PC-9 (cell line): ENCODE measurements around the gene TMEFF2. TPM values are rescaled to one million over a fixed set of nuclear protein-coding genes. Genes with fewer than 3 reads are reported as not detected.

ENCODE experiments used
- BruUV-seq: library from RNA; stranded (reverse); fragments of 400-500 nt; replicated peaks from 2 replicates; lab custom pipeline; 2021; lab: Mats Ljungman, UMichigan
- CTCF ChIA-PET: fragments of 300-600 bp; sonication (Branson Sonifier 250); formaldehyde crosslinking; loops from one replicate; lab custom pipeline; 2022; ENCODE audit warnings: antibody characterized with exemption; lab: Charles Lee
- POLR2A ChIA-PET: fragments of 300-600 bp; sonication (Branson Sonifier 250); formaldehyde crosslinking; loops from one replicate; lab custom pipeline; 2022; ENCODE audit warnings: antibody characterized with exemption; ENCODE audit not compliant: unreplicated experiment; lab: Charles Lee
- DNase-seq, 2 experiments: peaks; one replicate each; pipeline versions ENCODE4 v3.0.0 to v3.0.0-alpha.2; 2015 to 2022; ENCODE audit warnings: mixed read lengths in 1 of 2
- H2AFZ ChIP-seq: fragments of 200-600 bp; sonication (generic); 2 replicates; pipeline ENCODE4 v1.8.1; 2017; ENCODE audit warnings: antibody characterized with exemption
- H3F3A ChIP-seq: fragments of 200-600 bp; sonication (generic); 2 replicates; pipeline ENCODE4 v1.8.1; 2017; ENCODE audit warnings: antibody characterized with exemption, mild to moderate bottlenecking, low read depth; ENCODE audit not compliant: insufficient read depth
- H3K27ac ChIP-seq: fragments of 200-600 bp; sonication (generic); 2 replicates; pipeline ENCODE4 v1.6.1; 2016; ENCODE audit warnings: mixed run types
- H3K27me3 ChIP-seq: fragments of 200-600 bp; sonication (generic); 2 replicates; pipeline ENCODE4 v1.6.1; 2016; ENCODE audit warnings: low read depth, mixed run types; ENCODE audit not compliant: insufficient read depth
- H3K36me3 ChIP-seq: fragments of 200-600 bp; sonication (generic); 2 replicates; pipeline ENCODE4 v1.6.1; 2016; ENCODE audit warnings: low read depth, mixed run types
- H3K4me1 ChIP-seq: fragments of 200-600 bp; sonication (generic); replicated peaks from 2 replicates; pipeline ENCODE4 v1.6.1; 2016; ENCODE audit warnings: mixed run types; ENCODE audit not compliant: insufficient read depth
- H3K4me2 ChIP-seq: fragments of 200-600 bp; sonication (generic); 2 replicates; pipeline ENCODE4 v1.6.1; 2017; ENCODE audit warnings: mixed run types
- H3K4me3 ChIP-seq: fragments of 200-600 bp; sonication (generic); 2 replicates; pipeline ENCODE4 v1.6.1; 2016; ENCODE audit warnings: mixed run types
- H3K79me2 ChIP-seq: fragments of 200-600 bp; sonication (generic); 2 replicates; pipeline ENCODE4 v1.6.1; 2017; ENCODE audit warnings: low read depth, mixed run types
- H3K9me2 ChIP-seq: fragments of 200-600 bp; sonication (generic); 2 replicates; pipeline ENCODE4 v1.8.1; 2017; ENCODE audit warnings: mild to moderate bottlenecking; ENCODE audit not compliant: insufficient read depth
- H3K9me3 ChIP-seq: fragments of 200-600 bp; sonication (generic); 2 replicates; pipeline ENCODE4 v1.8.1; 2016; ENCODE audit warnings: low read depth; ENCODE audit not compliant: insufficient read depth
- H4K20me1 ChIP-seq: fragments of 200-600 bp; sonication (generic); 2 replicates; pipeline ENCODE4 v1.8.1; 2017; ENCODE audit not compliant: insufficient read depth
- EZH2 ChIP-seq: fragments of 200-600 bp; sonication (generic); IDR thresholded peaks from 2 replicates; pipeline ENCODE4 v1.8.0; 2017; ENCODE audit warnings: antibody characterized with exemption, low read depth
- intact Hi-C: fragments of 100-400 bp; cut with micrococcal nuclease; formaldehyde crosslinking; loops from one replicate; pipeline ENCODE4 v1.10.0; 2022; ENCODE audit not compliant: unreplicated experiment
- total RNA-seq: library from RNA; stranded (reverse); gene quantifications from 2 replicates; pipeline ENCODE4 v1.2.3, GENCODE V29; 2021
- TF ChIP-seq, protein P1 (sequence below): fragments of 200-600 bp; sonication (generic); conservative IDR thresholded peaks from 2 replicates; pipeline ENCODE4 v1.6.1; 2017; ENCODE audit warnings: mixed run types, antibody characterized with exemption, mild to moderate bottlenecking, moderate library complexity

Gene TMEFF2
- total RNA-seq, 1 experiment from 2014 or later = not detected

DNA sequence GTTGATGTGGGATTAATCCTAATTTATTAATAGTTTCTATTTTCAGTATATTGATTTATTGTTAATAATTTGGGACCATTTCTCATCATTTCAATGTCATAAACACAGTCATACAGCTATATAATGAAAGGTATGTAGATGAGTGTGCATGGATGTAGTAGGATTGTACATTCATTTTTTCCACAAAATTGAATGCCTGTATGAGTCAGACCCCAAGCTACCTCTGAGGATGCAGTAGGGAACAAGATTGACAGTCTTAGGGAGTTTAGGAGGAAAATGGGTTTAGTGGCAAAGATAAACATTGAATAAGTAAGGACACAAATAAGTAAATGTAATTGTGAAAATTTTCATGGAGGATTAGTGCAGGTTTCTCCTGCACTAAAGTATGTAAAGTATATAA lies 14.1 kb upstream of the TMEFF2 start:
- Histone ChIP-seq H3K4me3 (no peak overlapping the region), H3K9me3 (no peaks in the 10 kb centered on the region), H4K20me1 (no peaks in the 10 kb centered on the region), H3K27ac (no peak overlapping the region), H3K27me3 (no peaks in the 10 kb centered on the region), H2AFZ (no peak overlapping the region), H3K36me3 (no peaks in the 10 kb centered on the region), H3K79me2 (no peaks in the 10 kb centered on the region), H3K4me1 (no peaks in the 10 kb centered on the region), H3K9me2 (no peaks in the 10 kb centered on the region), H3F3A (no peaks in the 10 kb centered on the region), H3K4me2 (no peak overlapping the region)
- CTCF ChIA-PET = no interaction called here
- POLR2A ChIA-PET = no interaction called here
- TF ChIP-seq, protein P1, sequence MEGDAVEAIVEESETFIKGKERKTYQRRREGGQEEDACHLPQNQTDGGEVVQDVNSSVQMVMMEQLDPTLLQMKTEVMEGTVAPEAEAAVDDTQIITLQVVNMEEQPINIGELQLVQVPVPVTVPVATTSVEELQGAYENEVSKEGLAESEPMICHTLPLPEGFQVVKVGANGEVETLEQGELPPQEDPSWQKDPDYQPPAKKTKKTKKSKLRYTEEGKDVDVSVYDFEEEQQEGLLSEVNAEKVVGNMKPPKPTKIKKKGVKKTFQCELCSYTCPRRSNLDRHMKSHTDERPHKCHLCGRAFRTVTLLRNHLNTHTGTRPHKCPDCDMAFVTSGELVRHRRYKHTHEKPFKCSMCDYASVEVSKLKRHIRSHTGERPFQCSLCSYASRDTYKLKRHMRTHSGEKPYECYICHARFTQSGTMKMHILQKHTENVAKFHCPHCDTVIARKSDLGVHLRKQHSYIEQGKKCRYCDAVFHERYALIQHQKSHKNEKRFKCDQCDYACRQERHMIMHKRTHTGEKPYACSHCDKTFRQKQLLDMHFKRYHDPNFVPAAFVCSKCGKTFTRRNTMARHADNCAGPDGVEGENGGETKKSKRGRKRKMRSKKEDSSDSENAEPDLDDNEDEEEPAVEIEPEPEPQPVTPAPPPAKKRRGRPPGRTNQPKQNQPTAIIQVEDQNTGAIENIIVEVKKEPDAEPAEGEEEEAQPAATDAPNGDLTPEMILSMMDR = no peak
- TF ChIP-seq EZH2 = no peak
- no TSS peak for BruUV-seq
- no peak for DNase-seq
- intact Hi-C loops = no loop called here

DNA sequence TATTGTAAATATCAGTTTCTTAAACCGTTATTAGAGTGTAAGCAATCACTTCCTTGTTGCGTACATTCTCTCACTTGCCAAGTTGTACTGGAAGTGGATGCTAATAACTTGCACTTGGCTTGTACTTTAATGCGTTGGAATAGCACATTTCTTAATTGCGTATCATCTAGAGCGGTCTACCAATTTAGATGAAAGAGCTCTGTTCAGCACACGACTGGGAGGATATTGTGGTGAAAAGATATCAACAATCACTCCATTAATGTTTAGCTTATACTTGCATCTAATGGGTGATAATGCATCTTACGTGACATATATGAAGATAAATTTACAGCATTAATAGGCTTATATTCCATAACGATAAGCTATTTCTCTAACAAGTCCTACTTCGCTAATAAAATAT lies 11.7 kb upstream of the TMEFF2 start:
- H3K27ac ChIP-seq = no peak overlapping the region
- no TSS peak for BruUV-seq
- no peaks in the 10 kb centered on the region for H3K4me1 ChIP-seq
- TF ChIP-seq, protein P1 = no peak
- no peak for TF ChIP-seq EZH2
- ChIA-PET CTCF (no interaction called here), POLR2A (no interaction called here)
- H3K4me2 ChIP-seq = no peak overlapping the region
- H2AFZ ChIP-seq = no peak overlapping the region
- H3F3A ChIP-seq = no peaks in the 10 kb centered on the region
- no peak overlapping the region for H3K4me3 ChIP-seq
- no peaks in the 10 kb centered on the region for H3K36me3 ChIP-seq
- no peaks in the 10 kb centered on the region for H3K9me3 ChIP-seq
- intact Hi-C loops = no loop called here
- no peaks in the 10 kb centered on the region for H3K9me2 ChIP-seq
- H3K27me3 ChIP-seq = no peaks in the 10 kb centered on the region
- H4K20me1 ChIP-seq = no peaks in the 10 kb centered on the region
- no peaks in the 10 kb centered on the region for H3K79me2 ChIP-seq
- no peak for DNase-seq

DNA sequence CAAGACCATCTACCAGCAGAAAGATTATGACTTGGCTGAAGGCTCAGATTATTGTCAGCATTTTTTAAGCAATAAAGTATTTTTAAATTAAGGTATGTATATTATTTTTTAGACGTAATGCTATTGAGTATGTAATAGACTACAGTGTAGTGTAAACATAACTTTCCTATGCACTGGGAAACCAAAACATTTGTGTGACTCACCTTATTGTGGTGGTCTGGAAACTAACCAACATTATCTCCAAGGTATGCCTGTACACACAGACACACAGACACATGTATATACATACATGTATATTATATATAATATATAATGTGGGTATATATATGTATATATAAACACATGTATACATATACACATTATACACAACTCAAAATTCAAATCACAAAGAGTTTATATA lies 9.1 kb upstream of the TMEFF2 start:
- H4K20me1 ChIP-seq = no peaks in the 10 kb centered on the region
- no peak overlapping the region for H2AFZ ChIP-seq
- H3K9me3 ChIP-seq = no peaks in the 10 kb centered on the region
- no peak overlapping the region for H3K27ac ChIP-seq
- no peaks in the 10 kb centered on the region for H3K79me2 ChIP-seq
- no peak for TF ChIP-seq EZH2
- TF ChIP-seq, protein P1 = no peak
- H3F3A ChIP-seq = no peaks in the 10 kb centered on the region
- ChIA-PET POLR2A (no interaction called here), CTCF (no interaction called here)
- no peak for DNase-seq
- H3K4me3 ChIP-seq = no peak overlapping the region
- H3K4me2 ChIP-seq = no peak overlapping the region
- no TSS peak for BruUV-seq
- no peaks in the 10 kb centered on the region for H3K36me3 ChIP-seq
- H3K27me3 ChIP-seq = no peaks in the 10 kb centered on the region
- intact Hi-C loops = no loop called here
- no peaks in the 10 kb centered on the region for H3K9me2 ChIP-seq
- H3K4me1 ChIP-seq = no peaks in the 10 kb centered on the region
